ENCODE data around the gene MYH16. TPM values are rescaled to one million over a fixed set of nuclear protein-coding genes. Genes with fewer than 3 reads are reported as not detected.
A peak's percentile ranks its signal among the peaks of the same experiment; 100 is the strongest.

Gene MYH16
- total RNA-seq, 3 donors from 2014 or later: not detected

DNA sequence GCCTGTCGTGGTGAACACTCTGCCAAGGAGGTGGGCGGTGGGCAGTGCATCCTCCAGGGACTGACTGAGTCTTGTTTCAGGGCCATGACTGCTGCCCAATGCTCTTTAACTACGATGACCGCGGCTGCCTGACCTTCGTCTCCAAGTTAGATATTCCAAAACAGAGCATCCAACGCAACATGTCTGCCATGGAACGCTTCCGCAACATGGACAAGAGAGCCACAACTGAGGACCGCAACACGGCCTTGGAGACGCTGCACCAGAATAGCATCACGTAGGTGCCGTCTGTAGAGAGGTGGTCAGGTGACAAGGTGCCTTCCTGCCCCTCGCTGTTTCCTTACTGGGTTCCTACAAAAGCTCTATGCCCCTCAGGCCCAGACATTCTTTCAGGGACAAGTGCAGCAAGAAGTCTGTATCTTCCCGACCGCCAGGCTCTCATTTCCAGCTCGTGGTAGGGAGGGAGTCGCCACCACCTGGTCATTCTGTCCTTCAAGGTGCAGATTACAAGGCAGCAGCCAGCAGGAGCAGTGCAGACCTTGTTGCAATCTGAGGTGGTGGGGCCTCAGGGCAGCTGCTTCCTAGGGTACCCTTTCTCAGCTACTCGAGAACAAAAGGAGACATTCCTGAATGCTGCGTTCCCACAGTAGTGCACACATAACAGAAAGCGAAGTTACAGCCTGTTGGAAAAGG lies 87.0 kb downstream of the MYH16 start:
- no peak overlapping the region for H3K4me3 ChIP-seq
- intact Hi-C loops (cut with DNase I; ENCODE audit: low total_unique reads): no loop called here
- no peak overlapping the region for H3K27ac ChIP-seq
- peak in 1 of 2 donors; percentile 19 for DNase-seq (ENCODE audit: low spot score in 2 of 2)
- H3K36me3 ChIP-seq: no peaks in the 10 kb centered on the region
- no peaks in the 10 kb centered on the region for H3K4me1 ChIP-seq
- no peak for TF ChIP-seq POLR2AphosphoS5 (IDR thresholded peaks at IDR 0.05)
- TF ChIP-seq POLR2A (IDR thresholded peaks at IDR 0.05): no peak
- TF ChIP-seq, protein P1, sequence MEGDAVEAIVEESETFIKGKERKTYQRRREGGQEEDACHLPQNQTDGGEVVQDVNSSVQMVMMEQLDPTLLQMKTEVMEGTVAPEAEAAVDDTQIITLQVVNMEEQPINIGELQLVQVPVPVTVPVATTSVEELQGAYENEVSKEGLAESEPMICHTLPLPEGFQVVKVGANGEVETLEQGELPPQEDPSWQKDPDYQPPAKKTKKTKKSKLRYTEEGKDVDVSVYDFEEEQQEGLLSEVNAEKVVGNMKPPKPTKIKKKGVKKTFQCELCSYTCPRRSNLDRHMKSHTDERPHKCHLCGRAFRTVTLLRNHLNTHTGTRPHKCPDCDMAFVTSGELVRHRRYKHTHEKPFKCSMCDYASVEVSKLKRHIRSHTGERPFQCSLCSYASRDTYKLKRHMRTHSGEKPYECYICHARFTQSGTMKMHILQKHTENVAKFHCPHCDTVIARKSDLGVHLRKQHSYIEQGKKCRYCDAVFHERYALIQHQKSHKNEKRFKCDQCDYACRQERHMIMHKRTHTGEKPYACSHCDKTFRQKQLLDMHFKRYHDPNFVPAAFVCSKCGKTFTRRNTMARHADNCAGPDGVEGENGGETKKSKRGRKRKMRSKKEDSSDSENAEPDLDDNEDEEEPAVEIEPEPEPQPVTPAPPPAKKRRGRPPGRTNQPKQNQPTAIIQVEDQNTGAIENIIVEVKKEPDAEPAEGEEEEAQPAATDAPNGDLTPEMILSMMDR (IDR thresholded peaks at IDR 0.05): no peak
- H3K9me3 ChIP-seq: no peaks in the 10 kb centered on the region
- H3K27me3 ChIP-seq: no peaks in the 10 kb centered on the region

Other genes starting within 250 kb of the MYH16 start
- gene SMURF1, start 128.7 kb upstream of the MYH16 start, total RNA-seq: 10 to 100 TPM; 20.2 to 28.7 (median 25.9) TPM
- gene KPNA7, start 64.7 kb upstream of the MYH16 start, total RNA-seq: under 1 TPM in 2 of 3 donors, not detected in 1; 0.15 to 0.33 TPM
- 100 to 1,000 TPM; 113 to 122 (median 117) TPM for gene ARPC1A, start 53.1 kb downstream of the MYH16 start, total RNA-seq
- gene ARPC1B, start 101.9 kb downstream of the MYH16 start, total RNA-seq: 100 to 1,000 TPM; 108 to 176 (median 169) TPM
- 10 to 100 TPM; 39.4 to 86.4 (median 51.5) TPM for gene PDAP1, start 135.8 kb downstream of the MYH16 start, total RNA-seq
- 10 to 100 TPM; 53.9 to 69.8 (median 65.4) TPM for gene BUD31, start 136.1 kb downstream of the MYH16 start, total RNA-seq
- 1 to 10 TPM; 4.5 to 8.3 (median 4.9) TPM for gene PTCD1, start 166.0 kb downstream of the MYH16 start, total RNA-seq
- 10 to 100 TPM; 32.8 to 40.6 (median 32.9) TPM for gene CPSF4, start 166.1 kb downstream of the MYH16 start, total RNA-seq
- gene ATP5MF, start 193.3 kb downstream of the MYH16 start, total RNA-seq: 100 to 1,000 TPM; 741 to 814 (median 754) TPM
- gene ZNF789, start 200.1 kb downstream of the MYH16 start, total RNA-seq: 10 to 100 TPM in 1 of 3 donors, 1 to 10 TPM in 2; 4.6 to 12.3 (median 8.5) TPM
- 10 to 100 TPM; 42.2 to 58.7 (median 58.3) TPM for gene ZNF394, start 227.4 kb downstream of the MYH16 start, total RNA-seq
- gene ZKSCAN5, start 231.8 kb downstream of the MYH16 start, total RNA-seq: 10 to 100 TPM in 1 of 3 donors, 1 to 10 TPM in 2; 7.5 to 11.0 (median 8.0) TPM